Right lobe of liver (tissue), 6 donors: ENCODE data around the gene SYTL3. TPM values are rescaled to one million over a fixed set of nuclear protein-coding genes. Genes with fewer than 3 reads are reported as not detected.

Experiments used
- ATAC-seq, 4 donors: fragments of 200-7000 bp; cut with Tn5 transposase; one replicate each; pipeline ENCODE4 v1.9.1; 2020; ENCODE audit warnings: mild to moderate bottlenecking in 4 of 4, moderate library complexity in 4 of 4
- DNase-seq, 3 donors: peaks; one replicate each; pipeline ENCODE4 v3.0.0-alpha.2; 2020
- H3K27ac ChIP-seq, 3 donors: fragments of 200-600 bp; one replicate each; pipeline ENCODE4 v1.8.0; 2022
- H3K27me3 ChIP-seq, 2 donors: fragments of 200-600 bp; one replicate each; pipeline ENCODE4 v1.8.0; 2022
- H3K36me3 ChIP-seq, 4 donors: fragments of 200-600 bp; sonication (generic) in 1 of 4; one replicate each; pipeline versions ENCODE4 v1.5.1 to v1.8.0; 2017 to 2022; ENCODE audit warnings: control low read depth in 1 of 4
- H3K4me1 ChIP-seq, 4 donors: fragments of 200-600 bp; sonication (generic) in 1 of 4; one replicate each; pipeline versions ENCODE4 v1.5.1 to v1.8.0; 2017 to 2022; ENCODE audit warnings: control low read depth in 1 of 4
- H3K4me3 ChIP-seq, 3 donors: fragments of 200-600 bp; one replicate each; pipeline ENCODE4 v1.8.0; 2022
- H3K9me3 ChIP-seq, 4 donors: fragments of 200-600 bp; sonication (generic) in 1 of 4; one replicate each; pipeline versions ENCODE4 v1.5.1 to v1.8.0; 2017 to 2022; ENCODE audit warnings: control low read depth in 1 of 4
- CTCF ChIP-seq, 4 donors: fragments of 200-600 bp in 3 of 4; fragments of 450-650 bp in 1 of 4; IDR thresholded peaks; one replicate each; pipeline versions ENCODE4 v1.5.1 to v1.8.0; 2016 to 2022; ENCODE audit warnings: antibody characterized with exemption in 4 of 4, mild to moderate bottlenecking in 2 of 4
- POLR2A ChIP-seq: fragments of 450-650 bp; IDR thresholded peaks from one replicate; pipeline ENCODE4 v1.6.1; 2017; ENCODE audit warnings: antibody characterized with exemption, mild to moderate bottlenecking
- WGBS: methylation state at CpG from one replicate; pipeline ENCODE4 v1.1.6; 2018; ENCODE audit warnings: low coverage, low lambda C conversion rate; ENCODE audit not compliant: insufficient coverage; ENCODE audit errors: missing lambda C conversion rate; 5-methylcytosine and 5-hydroxymethylcytosine counted together
- intact Hi-C, 2 donors: fragments of 100-400 bp; cut with DNase I; formaldehyde crosslinking; loops; one replicate each; pipeline versions ENCODE4 v1.11.2 to v1.14.1; 2022
- total RNA-seq, 6 experiments: library from RNA; depleted of rRNA in 2 of 6; stranded (reverse); fragments of >200 nt in 2 of 6; fragmentation: NEBNext Ultra II Directional in 3 of 6; extraction: Animal tissue kit (Norgen Biotek cat#: 25700) in 3 of 6; gene quantifications; one replicate each; pipeline versions ENCODE4 v1.1.0 to v1.2.4, GENCODE V29; 2016 to 2023
- donor health status: DM: no; HTN: yes; CAD: no.
- donor health status: DM: no; HTN: no; CAD: no.
- donor health status: DM: no; HTN: no; CAD: no.
- donor health status: DM: no; HTN: yes; CAD: no.
- donor health status: DM: no; HTN: yes; CAD: no.

SYTL3 gene
- total RNA-seq, 6 experiments from 2014 or later = 0.66 to 1.7 (median 1.0) TPM

- 12% methylated on average over 14 of the region's 42 CpGs for WGBS
- H3K9me3 ChIP-seq = no peaks in the 10 kb centered on the region
- TF ChIP-seq CTCF (IDR thresholded peaks at IDR 0.05) (peak; percentile 97 to 99 (median 99)), POLR2A (no peak)
- no peaks in the 10 kb centered on the region for H3K27me3 ChIP-seq
- intact Hi-C loops = no loop called here
- H3K27ac ChIP-seq = peak overlapping the region in 2 of 3 donors; percentile 21 to 44
- peak overlapping the region; percentile 38 to 56 (median 45) for H3K4me3 ChIP-seq
- H3K36me3 ChIP-seq = no peaks in the 10 kb centered on the region
- DNase-seq = peak; percentile 84 to 85 (median 84)
- peak; percentile 93 to 98 (median 97) for ATAC-seq
- H3K4me1 ChIP-seq = peaks cover 0 to 10% (median 4%) of the 10 kb centered on the region in 4 donors
Observed at GRCh38 chr6:158703837-158704822, 54.3 kb downstream of the SYTL3 start.

- DNase-seq = peak in 1 of 3 donors; percentile 36
- Histone ChIP-seq H3K36me3 (no peaks in the 10 kb centered on the region), H3K4me1 (peaks cover 0 to 10% (median 4%) of the 10 kb centered on the region in 4 donors), H3K9me3 (no peaks in the 10 kb centered on the region), H3K4me3 (no peak overlapping the region), H3K27ac (no peak overlapping the region), H3K27me3 (no peaks in the 10 kb centered on the region)
- ATAC-seq = no peak
- intact Hi-C loops = loop anchor here in 1 of 2 donors (5.0 kb wide), 1 partner anchor 267 kb away; no protein-coding TSS in a partner anchor
- WGBS = 67% methylated on average over 5 of the region's 13 CpGs
- no peak for TF ChIP-seq POLR2A
- TF ChIP-seq CTCF (IDR thresholded peaks at IDR 0.05) = no peak
Observed at GRCh38 chr6:158705386-158706126, 55.7 kb downstream of the SYTL3 start.

GRCh38 chr6:158706369-158706982, 56.6 kb downstream of the SYTL3 start:
- DNase-seq (peak in 1 of 3 donors; percentile 45), ATAC-seq (peak; percentile 20 to 64 (median 40))
- Histone ChIP-seq H3K9me3 (no peaks in the 10 kb centered on the region), H3K36me3 (no peaks in the 10 kb centered on the region), H3K4me1 (peaks cover 0 to 10% (median 4%) of the 10 kb centered on the region in 4 donors), H3K27ac (peak overlapping the region in 1 of 3 donors; percentile 34), H3K27me3 (no peaks in the 10 kb centered on the region), H3K4me3 (no peak overlapping the region)
- WGBS = 44% methylated on average over 3 of the region's 6 CpGs
- intact Hi-C loops = loop anchor here in 1 of 2 donors (5.0 kb wide), 1 partner anchor 266 kb away; no protein-coding TSS in a partner anchor
- TF ChIP-seq POLR2A (no peak), CTCF (IDR thresholded peaks at IDR 0.05) (peak; percentile 26 to 45 (median 36))
